OCI-LY1 (cell line): ENCODE data around the gene PIK3CA.

Experiments used
- CTCF ChIP-seq: fragments of 200-600 bp; sonication (generic), shearing (Covaris generic); IDR thresholded peaks from 2 replicates; pipeline ENCODE4 v1.5.1; 2017; ENCODE audit warnings: mild to moderate bottlenecking, antibody characterized with exemption, low read length, moderate library complexity, mixed read lengths
- EZH2 ChIP-seq: fragments of 200-600 bp; sonication (generic), shearing (Covaris generic); IDR thresholded peaks from 2 replicates; pipeline ENCODE4 v1.8.0; 2017; ENCODE audit warnings: borderline replicate concordance, mixed run types, mild to moderate bottlenecking, antibody characterized with exemption, low read length, moderate library complexity, mixed read lengths

DNA sequence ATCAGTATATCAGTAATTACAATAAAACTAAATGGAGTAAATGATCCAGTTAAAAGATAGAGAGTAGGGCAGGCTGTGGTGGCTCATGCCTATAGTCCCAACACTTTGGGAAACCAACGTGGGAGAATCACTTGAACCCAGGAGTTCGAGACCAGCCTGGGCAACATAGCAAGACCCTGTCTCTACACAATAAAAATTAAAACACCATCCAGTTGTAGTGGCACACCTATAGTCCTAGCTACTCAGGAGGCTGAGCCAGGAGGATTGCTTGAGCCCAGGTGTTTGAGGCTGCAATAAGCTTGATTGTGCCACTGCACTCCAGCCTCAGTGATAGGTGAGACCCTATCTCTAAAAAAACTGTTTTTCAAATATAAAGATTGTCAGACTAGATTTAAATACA, 108.7 kb downstream of the PIK3CA start:
- TF ChIP-seq EZH2 (no peak), CTCF (no peak)
